H1 (cell line): ENCODE data around the gene CPNE5. TPM values are rescaled to one million over a fixed set of nuclear protein-coding genes. Genes with fewer than 3 reads are reported as not detected.

Experiments used
- CBX8 ChIP-seq: fragments of 300-800, 300-1000 bp; sonication (generic); IDR thresholded peaks from 2 replicates; pipeline ENCODE4 v1.7.1; 2016; ENCODE audit warnings: low read depth, low read length, borderline replicate concordance
- CHD1 ChIP-seq: IDR thresholded peaks from 2 replicates; pipeline ENCODE4 v1.6.1; 2012; ENCODE audit warnings: low read depth, low read length, improper control_type of control experiment
- NANOG ChIP-seq: IDR thresholded peaks from 2 replicates; pipeline ENCODE4 v1.6.1; 2011; ENCODE audit warnings: low read length, low read depth, mild to moderate bottlenecking, inconsistent platforms; ENCODE audit not compliant: insufficient read depth, poor library complexity, severe bottlenecking
- RBBP5 ChIP-seq: IDR thresholded peaks from 2 replicates; pipeline ENCODE4 v1.7.1; 2012; ENCODE audit warnings: low read depth, mild to moderate bottlenecking, inconsistent platforms, low read length, moderate library complexity, borderline replicate concordance
- SP4 ChIP-seq: IDR thresholded peaks from 2 replicates; pipeline ENCODE4 v1.6.1; 2012; ENCODE audit warnings: low read length, inconsistent platforms
- SRF ChIP-seq: IDR thresholded peaks from 2 replicates; pipeline ENCODE4 v1.6.1; 2011; ENCODE audit warnings: mild to moderate bottlenecking, low read depth, low read length, moderate library complexity
- TAF1 ChIP-seq: IDR thresholded peaks from 2 replicates; pipeline ENCODE4 v1.6.1; 2011; ENCODE audit warnings: mild to moderate bottlenecking, low read depth, low read length
- TAF7 ChIP-seq: optimal IDR thresholded peaks from 2 replicates; pipeline ENCODE3; 2011; ENCODE audit warnings: low read depth, mild to moderate bottlenecking, inconsistent platforms, low read length, moderate library complexity, borderline replicate concordance
- TCF12 ChIP-seq: IDR thresholded peaks from 2 replicates; pipeline ENCODE4 v1.6.1; 2011; ENCODE audit warnings: low read depth, mild to moderate bottlenecking, low read length
- YY1 ChIP-seq: IDR thresholded peaks from 2 replicates; pipeline ENCODE4 v1.6.1; 2011; ENCODE audit warnings: low read depth, mild to moderate bottlenecking, low read length
- polyA plus RNA-seq, 7 experiments: library from polyadenylated mRNA; depleted of rRNA in 3 of 7; stranded (reverse) in 5 of 7; unstranded in 2 of 7; fragments of >200 nt in 5 of 7; fragments of 200-250 nt in 2 of 7; gene quantifications; 1 replicate in 5 of 7; 2 replicates in 1 of 7; 4 replicates in 1 of 7; pipeline versions ENCODE4 v1.2.1 to v1.2.3, GENCODE V29; 2011 to 2013; ENCODE audit warnings: missing spikeins in 2 of 7, mixed read lengths in 2 of 7
- total RNA-seq: library from RNA; stranded (reverse); fragmentation: NEBNext Ultra II Directional; extraction: Animal tissue kit (Norgen Biotek cat#: 25700); gene quantifications from 2 replicates; pipeline ENCODE4 v1.2.1, GENCODE V29; 2021
- TF ChIP-seq, protein P1 (sequence below): fragments of 300-600 bp; sonication (generic); IDR thresholded peaks from 2 replicates; pipeline ENCODE4 v1.7.1; 2012; ENCODE audit warnings: low read length, moderate library complexity, mild to moderate bottlenecking, inconsistent platforms; ENCODE audit not compliant: insufficient replicate concordance

The CPNE5 gene
- total and polyA plus RNA-seq, 2 of the 8 experiments (the other 6 are each of a cell fraction or from before 2014, with no cell fraction given): 0.88 to 1.8 TPM

DNA sequence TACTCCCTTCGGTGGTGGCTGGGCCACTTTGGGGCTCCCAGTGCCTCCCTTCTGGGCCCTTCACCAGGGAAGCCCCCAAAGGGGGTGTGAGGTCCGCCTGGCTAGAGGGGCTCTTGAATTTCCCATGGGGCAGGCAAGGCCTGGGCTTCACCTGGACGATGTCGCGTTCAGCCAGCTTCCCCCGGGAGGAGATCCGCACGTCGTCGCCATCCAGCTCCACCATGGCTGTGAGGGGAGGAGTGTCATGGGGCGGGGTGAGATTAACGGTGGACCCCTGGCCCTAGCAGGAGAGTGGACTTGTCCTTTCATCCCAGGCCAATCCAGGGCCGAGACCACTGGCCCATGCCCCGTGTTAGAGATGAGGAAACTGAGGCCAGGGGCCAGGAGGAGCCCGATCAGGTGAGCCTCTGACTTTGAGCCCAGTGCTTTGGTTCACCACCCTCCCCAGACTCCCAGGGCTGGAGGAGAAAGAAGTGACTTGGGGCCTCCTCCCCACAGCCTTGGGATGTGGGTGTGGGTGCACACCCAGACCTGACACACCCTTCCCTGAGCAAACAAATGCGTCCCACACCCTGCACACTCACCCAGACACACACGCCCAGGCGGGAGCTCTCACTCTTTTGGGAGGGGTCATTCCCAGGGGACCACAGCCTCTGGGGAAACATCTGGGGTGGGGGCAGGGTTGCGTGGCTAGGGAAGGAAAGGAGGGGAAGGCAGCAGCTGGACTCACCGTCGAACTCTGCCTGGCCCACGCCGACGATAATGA is 95.5 kb downstream of the CPNE5 start (continued):
- TF ChIP-seq, protein P1, sequence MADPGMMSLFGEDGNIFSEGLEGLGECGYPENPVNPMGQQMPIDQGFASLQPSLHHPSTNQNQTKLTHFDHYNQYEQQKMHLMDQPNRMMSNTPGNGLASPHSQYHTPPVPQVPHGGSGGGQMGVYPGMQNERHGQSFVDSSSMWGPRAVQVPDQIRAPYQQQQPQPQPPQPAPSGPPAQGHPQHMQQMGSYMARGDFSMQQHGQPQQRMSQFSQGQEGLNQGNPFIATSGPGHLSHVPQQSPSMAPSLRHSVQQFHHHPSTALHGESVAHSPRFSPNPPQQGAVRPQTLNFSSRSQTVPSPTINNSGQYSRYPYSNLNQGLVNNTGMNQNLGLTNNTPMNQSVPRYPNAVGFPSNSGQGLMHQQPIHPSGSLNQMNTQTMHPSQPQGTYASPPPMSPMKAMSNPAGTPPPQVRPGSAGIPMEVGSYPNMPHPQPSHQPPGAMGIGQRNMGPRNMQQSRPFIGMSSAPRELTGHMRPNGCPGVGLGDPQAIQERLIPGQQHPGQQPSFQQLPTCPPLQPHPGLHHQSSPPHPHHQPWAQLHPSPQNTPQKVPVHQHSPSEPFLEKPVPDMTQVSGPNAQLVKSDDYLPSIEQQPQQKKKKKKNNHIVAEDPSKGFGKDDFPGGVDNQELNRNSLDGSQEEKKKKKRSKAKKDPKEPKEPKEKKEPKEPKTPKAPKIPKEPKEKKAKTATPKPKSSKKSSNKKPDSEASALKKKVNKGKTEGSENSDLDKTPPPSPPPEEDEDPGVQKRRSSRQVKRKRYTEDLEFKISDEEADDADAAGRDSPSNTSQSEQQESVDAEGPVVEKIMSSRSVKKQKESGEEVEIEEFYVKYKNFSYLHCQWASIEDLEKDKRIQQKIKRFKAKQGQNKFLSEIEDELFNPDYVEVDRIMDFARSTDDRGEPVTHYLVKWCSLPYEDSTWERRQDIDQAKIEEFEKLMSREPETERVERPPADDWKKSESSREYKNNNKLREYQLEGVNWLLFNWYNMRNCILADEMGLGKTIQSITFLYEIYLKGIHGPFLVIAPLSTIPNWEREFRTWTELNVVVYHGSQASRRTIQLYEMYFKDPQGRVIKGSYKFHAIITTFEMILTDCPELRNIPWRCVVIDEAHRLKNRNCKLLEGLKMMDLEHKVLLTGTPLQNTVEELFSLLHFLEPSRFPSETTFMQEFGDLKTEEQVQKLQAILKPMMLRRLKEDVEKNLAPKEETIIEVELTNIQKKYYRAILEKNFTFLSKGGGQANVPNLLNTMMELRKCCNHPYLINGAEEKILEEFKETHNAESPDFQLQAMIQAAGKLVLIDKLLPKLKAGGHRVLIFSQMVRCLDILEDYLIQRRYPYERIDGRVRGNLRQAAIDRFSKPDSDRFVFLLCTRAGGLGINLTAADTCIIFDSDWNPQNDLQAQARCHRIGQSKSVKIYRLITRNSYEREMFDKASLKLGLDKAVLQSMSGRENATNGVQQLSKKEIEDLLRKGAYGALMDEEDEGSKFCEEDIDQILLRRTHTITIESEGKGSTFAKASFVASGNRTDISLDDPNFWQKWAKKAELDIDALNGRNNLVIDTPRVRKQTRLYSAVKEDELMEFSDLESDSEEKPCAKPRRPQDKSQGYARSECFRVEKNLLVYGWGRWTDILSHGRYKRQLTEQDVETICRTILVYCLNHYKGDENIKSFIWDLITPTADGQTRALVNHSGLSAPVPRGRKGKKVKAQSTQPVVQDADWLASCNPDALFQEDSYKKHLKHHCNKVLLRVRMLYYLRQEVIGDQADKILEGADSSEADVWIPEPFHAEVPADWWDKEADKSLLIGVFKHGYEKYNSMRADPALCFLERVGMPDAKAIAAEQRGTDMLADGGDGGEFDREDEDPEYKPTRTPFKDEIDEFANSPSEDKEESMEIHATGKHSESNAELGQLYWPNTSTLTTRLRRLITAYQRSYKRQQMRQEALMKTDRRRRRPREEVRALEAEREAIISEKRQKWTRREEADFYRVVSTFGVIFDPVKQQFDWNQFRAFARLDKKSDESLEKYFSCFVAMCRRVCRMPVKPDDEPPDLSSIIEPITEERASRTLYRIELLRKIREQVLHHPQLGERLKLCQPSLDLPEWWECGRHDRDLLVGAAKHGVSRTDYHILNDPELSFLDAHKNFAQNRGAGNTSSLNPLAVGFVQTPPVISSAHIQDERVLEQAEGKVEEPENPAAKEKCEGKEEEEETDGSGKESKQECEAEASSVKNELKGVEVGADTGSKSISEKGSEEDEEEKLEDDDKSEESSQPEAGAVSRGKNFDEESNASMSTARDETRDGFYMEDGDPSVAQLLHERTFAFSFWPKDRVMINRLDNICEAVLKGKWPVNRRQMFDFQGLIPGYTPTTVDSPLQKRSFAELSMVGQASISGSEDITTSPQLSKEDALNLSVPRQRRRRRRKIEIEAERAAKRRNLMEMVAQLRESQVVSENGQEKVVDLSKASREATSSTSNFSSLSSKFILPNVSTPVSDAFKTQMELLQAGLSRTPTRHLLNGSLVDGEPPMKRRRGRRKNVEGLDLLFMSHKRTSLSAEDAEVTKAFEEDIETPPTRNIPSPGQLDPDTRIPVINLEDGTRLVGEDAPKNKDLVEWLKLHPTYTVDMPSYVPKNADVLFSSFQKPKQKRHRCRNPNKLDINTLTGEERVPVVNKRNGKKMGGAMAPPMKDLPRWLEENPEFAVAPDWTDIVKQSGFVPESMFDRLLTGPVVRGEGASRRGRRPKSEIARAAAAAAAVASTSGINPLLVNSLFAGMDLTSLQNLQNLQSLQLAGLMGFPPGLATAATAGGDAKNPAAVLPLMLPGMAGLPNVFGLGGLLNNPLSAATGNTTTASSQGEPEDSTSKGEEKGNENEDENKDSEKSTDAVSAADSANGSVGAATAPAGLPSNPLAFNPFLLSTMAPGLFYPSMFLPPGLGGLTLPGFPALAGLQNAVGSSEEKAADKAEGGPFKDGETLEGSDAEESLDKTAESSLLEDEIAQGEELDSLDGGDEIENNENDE: no peak
- TF ChIP-seq SP4: no peak
- no peak for TF ChIP-seq SRF
- no peak for TF ChIP-seq CHD1
- no peak for TF ChIP-seq RBBP5
- TF ChIP-seq TAF7: no peak
- no peak for TF ChIP-seq CBX8
- no peak for TF ChIP-seq TAF1
- TF ChIP-seq TCF12: no peak
- TF ChIP-seq NANOG: no peak
- TF ChIP-seq YY1: no peak
